H1 (cell line): ENCODE data around the gene CD96. TPM values are rescaled to one million over a fixed set of nuclear protein-coding genes. Genes with fewer than 3 reads are reported as not detected.

Source experiments
- CTCF ChIA-PET: fragments of 300-600 bp; sonication (Branson Sonifier 250); formaldehyde crosslinking; loops from one replicate; lab custom pipeline; 2021; ENCODE audit not compliant: partially characterized antibody; lab: Charles Lee
- POLR2A ChIA-PET: fragments of 300-600 bp; sonication (Branson Sonifier 250); formaldehyde crosslinking; loops from one replicate; lab custom pipeline; 2021; ENCODE audit warnings: inconsistent platforms; ENCODE audit not compliant: partially characterized antibody; lab: Charles Lee
- DNase-seq, 2 experiments: peaks; one replicate each; pipeline versions ENCODE4 v3.0.0 to v3.0.0-alpha.2; 2010 to 2022; ENCODE audit warnings: low spot score in 2 of 2, low read depth in 1 of 2, mixed read lengths in 1 of 2
- FAIRE-seq: peaks from 2 replicates; lab custom pipeline; 2011; peaks lifted over from hg19 to GRCh38; lab: Jason Lieb, UNC
- H2AFZ ChIP-seq: 2 replicates; pipeline ENCODE4 v1.8.1; 2012; ENCODE audit warnings: low read length, inconsistent platforms
- H2AK5ac ChIP-seq: 2 replicates; pipeline ENCODE4 v1.6.1; 2013; ENCODE audit warnings: low read depth, low read length
- H2BK120ac ChIP-seq: replicated peaks from 2 replicates; pipeline ENCODE3; 2013; ENCODE audit warnings: low read depth, low read length, inconsistent platforms
- H2BK12ac ChIP-seq: 2 replicates; pipeline ENCODE4 v1.6.1; 2013; ENCODE audit warnings: low read depth, low read length
- H2BK15ac ChIP-seq: 2 replicates; pipeline ENCODE4 v1.6.1; 2013; ENCODE audit warnings: low read length
- H2BK20ac ChIP-seq: 2 replicates; pipeline ENCODE4 v1.6.1; 2013; ENCODE audit warnings: low read length
- H2BK5ac ChIP-seq: 2 replicates; pipeline ENCODE4 v1.6.1; 2013; ENCODE audit warnings: low read depth, low read length
- H3K14ac ChIP-seq: 2 replicates; pipeline ENCODE4 v1.6.1; 2013; ENCODE audit warnings: inconsistent platforms; ENCODE audit not compliant: insufficient read length
- H3K18ac ChIP-seq: 2 replicates; pipeline ENCODE4 v1.6.1; 2013; ENCODE audit warnings: low read length; ENCODE audit errors: extremely low read depth
- H3K23ac ChIP-seq: 2 replicates; pipeline ENCODE4 v1.6.1; 2013; ENCODE audit warnings: inconsistent platforms; ENCODE audit not compliant: insufficient read length
- H3K23me2 ChIP-seq: 2 replicates; pipeline ENCODE4 v1.6.1; 2013; ENCODE audit warnings: low read depth, low read length
- H3K27ac ChIP-seq: 2 replicates; pipeline ENCODE4 v1.6.1; 2011; ENCODE audit warnings: low read depth, low read length, inconsistent platforms
- H3K27me3 ChIP-seq, 4 experiments: replicated peaks in 1 of 4; 1 replicate in 1 of 4; 2 replicates in 3 of 4; pipeline versions ENCODE4 v1.6.1 to v1.8.1; 2011 to 2013; ENCODE audit warnings: low read length in 3 of 4, mild to moderate bottlenecking in 3 of 4, inconsistent platforms in 2 of 4, mixed read lengths in 2 of 4, moderate library complexity in 1 of 4; ENCODE audit not compliant: control insufficient read depth in 3 of 4, insufficient read depth in 3 of 4; ENCODE audit errors: extremely low read depth in 1 of 4
- H3K36me3 ChIP-seq, 4 experiments: 2 replicates each; pipeline versions ENCODE4 v1.6.1 to v1.8.1; 2011 to 2013; ENCODE audit warnings: mild to moderate bottlenecking in 4 of 4, low read length in 3 of 4, moderate library complexity in 2 of 4, control low read depth in 1 of 4, inconsistent platforms in 1 of 4; ENCODE audit not compliant: insufficient read depth in 4 of 4, control insufficient read depth in 2 of 4
- H3K4ac ChIP-seq: replicated peaks from 2 replicates; pipeline ENCODE3; 2013; ENCODE audit warnings: low read length, low read depth, mixed read lengths, inconsistent platforms; ENCODE audit not compliant: insufficient read length
- H3K4me1 ChIP-seq, 4 experiments: replicated peaks in 1 of 4; 1 replicate in 1 of 4; 2 replicates in 3 of 4; pipeline versions ENCODE4 v1.6.1 to v1.8.1; 2011 to 2013; ENCODE audit warnings: low read length in 3 of 4, inconsistent platforms in 2 of 4, mixed read lengths in 1 of 4; ENCODE audit not compliant: insufficient read depth in 4 of 4, control insufficient read depth in 3 of 4
- H3K4me2 ChIP-seq, 2 experiments: 2 replicates each; pipeline versions ENCODE4 v1.6.1 to v1.8.1; 2011 to 2013; ENCODE audit warnings: low read depth in 2 of 2, low read length in 2 of 2, control low read depth in 1 of 2, inconsistent platforms in 1 of 2, mild to moderate bottlenecking in 1 of 2; ENCODE audit not compliant: insufficient read depth in 1 of 2
- H3K4me3 ChIP-seq, 4 experiments: fragments of 200-600, 300-600 bp in 1 of 4; sonication (generic), shearing (Covaris generic), sonication (Bioruptor Twin) in 1 of 4; 2 replicates each; pipeline versions ENCODE4 v1.5.1 to v1.8.1; 2011 to 2016; ENCODE audit warnings: low read length in 4 of 4, low read depth in 3 of 4, control low read depth in 2 of 4, inconsistent platforms in 2 of 4, mild to moderate bottlenecking in 2 of 4, mixed read lengths in 1 of 4, moderate library complexity in 1 of 4; ENCODE audit not compliant: insufficient read depth in 2 of 4; ENCODE audit errors: extremely low read depth in 1 of 4
- H3K56ac ChIP-seq: replicated peaks from 2 replicates; pipeline ENCODE3; 2013; ENCODE audit warnings: low read depth, mild to moderate bottlenecking, mixed read lengths, low read length, inconsistent platforms; ENCODE audit not compliant: insufficient read length
- H3K79me1 ChIP-seq: 2 replicates; pipeline ENCODE4 v1.6.1; 2013; ENCODE audit warnings: low read depth, low read length, control low read depth
- H3K79me2 ChIP-seq, 2 experiments: 2 replicates each; pipeline versions ENCODE4 v1.6.1 to v1.8.1; 2012 to 2013; ENCODE audit warnings: low read length in 2 of 2, mild to moderate bottlenecking in 2 of 2, inconsistent platforms in 1 of 2; ENCODE audit not compliant: insufficient read depth in 2 of 2, control insufficient read depth in 1 of 2
- H3K9ac ChIP-seq, 4 experiments: replicated peaks in 1 of 4; 1 replicate in 1 of 4; 2 replicates in 3 of 4; pipeline versions ENCODE4 v1.6.1 to v1.8.1; 2011 to 2013; ENCODE audit warnings: low read depth in 3 of 4, low read length in 3 of 4, control low read depth in 2 of 4, mild to moderate bottlenecking in 2 of 4, moderate library complexity in 2 of 4, inconsistent platforms in 1 of 4; ENCODE audit errors: extremely low read depth in 1 of 4
- H3K9me3 ChIP-seq, 2 experiments: 2 replicates each; pipeline versions ENCODE4 v1.6.1 to v1.8.1; 2012 to 2013; ENCODE audit warnings: mild to moderate bottlenecking in 2 of 2, moderate library complexity in 2 of 2, control low read depth in 1 of 2, inconsistent platforms in 1 of 2, low read depth in 1 of 2, low read length in 1 of 2, mixed read lengths in 1 of 2; ENCODE audit not compliant: insufficient read depth in 2 of 2
- H4K20me1 ChIP-seq, 2 experiments: replicated peaks in 1 of 2; 2 replicates each; pipeline versions ENCODE3 to v1.8.1; 2011 to 2013; ENCODE audit warnings: inconsistent platforms in 2 of 2, low read length in 2 of 2, mild to moderate bottlenecking in 1 of 2; ENCODE audit not compliant: insufficient read depth in 2 of 2, control insufficient read depth in 1 of 2
- H4K5ac ChIP-seq: 2 replicates; pipeline ENCODE4 v1.6.1; 2013; ENCODE audit warnings: low read length, low read depth, mixed read lengths, inconsistent platforms; ENCODE audit not compliant: insufficient read length
- H4K8ac ChIP-seq: 2 replicates; pipeline ENCODE4 v1.8.0; 2013; ENCODE audit warnings: mild to moderate bottlenecking, moderate library complexity, low read length, inconsistent platforms; ENCODE audit not compliant: insufficient read depth; ENCODE audit errors: extremely low read depth
- H4K91ac ChIP-seq: replicated peaks from 2 replicates; pipeline ENCODE3; 2013; ENCODE audit warnings: low read length, mixed read lengths, inconsistent platforms; ENCODE audit not compliant: insufficient read length
- CBX8 ChIP-seq: fragments of 300-800, 300-1000 bp; sonication (generic); IDR thresholded peaks from 2 replicates; pipeline ENCODE4 v1.7.1; 2016; ENCODE audit warnings: low read depth, low read length, borderline replicate concordance
- NRF1 ChIP-seq: IDR thresholded peaks from 2 replicates; pipeline ENCODE4 v1.6.1; 2011; ENCODE audit warnings: mild to moderate bottlenecking, low read depth, low read length, improper control_type of control experiment
- SIRT6 ChIP-seq: IDR thresholded peaks from one replicate; pipeline ENCODE4 v1.7.1; 2012; ENCODE audit warnings: low read length, inconsistent platforms
- TBP ChIP-seq: IDR thresholded peaks from 2 replicates; pipeline ENCODE4 v1.6.1; 2011; ENCODE audit warnings: low read depth, low read length, improper control_type of control experiment
- YY1 ChIP-seq: IDR thresholded peaks from 2 replicates; pipeline ENCODE4 v1.6.1; 2011; ENCODE audit warnings: low read depth, mild to moderate bottlenecking, low read length
- WGBS, 2 experiments: shearing (Covaris generic) in 1 of 2; methylation state at CpG; one replicate each; pipeline versions ENCODE4 v1.1.6 to v1.1.7; 2013 to 2015; ENCODE audit warnings: low lambda C conversion rate in 2 of 2, mixed read lengths in 2 of 2, inconsistent platforms in 1 of 2, low coverage in 1 of 2, missing lambda C conversion rate in 1 of 2; ENCODE audit not compliant: insufficient replicate concordance in 2 of 2, insufficient coverage in 1 of 2, insufficient read length in 1 of 2; ENCODE audit errors: extremely low coverage in 1 of 2, missing lambda C conversion rate in 1 of 2; 5-methylcytosine and 5-hydroxymethylcytosine counted together
- polyA plus RNA-seq, 7 experiments: library from polyadenylated mRNA; depleted of rRNA in 3 of 7; stranded (reverse) in 5 of 7; unstranded in 2 of 7; fragments of >200 nt in 5 of 7; fragments of 200-250 nt in 2 of 7; gene quantifications; 1 replicate in 5 of 7; 2 replicates in 1 of 7; 4 replicates in 1 of 7; pipeline versions ENCODE4 v1.2.1 to v1.2.3, GENCODE V29; 2011 to 2013; ENCODE audit warnings: missing spikeins in 2 of 7, mixed read lengths in 2 of 7
- total RNA-seq: library from RNA; stranded (reverse); fragmentation: NEBNext Ultra II Directional; extraction: Animal tissue kit (Norgen Biotek cat#: 25700); gene quantifications from 2 replicates; pipeline ENCODE4 v1.2.1, GENCODE V29; 2021
- TF ChIP-seq, protein P1 (sequence below): IDR thresholded peaks from 2 replicates; pipeline ENCODE4 v1.6.1; 2012; ENCODE audit warnings: low read length, inconsistent platforms

The CD96 gene
- total and polyA plus RNA-seq, 2 of the 8 experiments (the other 6 are each of a cell fraction or from before 2014, with no cell fraction given), result not detected

DNA sequence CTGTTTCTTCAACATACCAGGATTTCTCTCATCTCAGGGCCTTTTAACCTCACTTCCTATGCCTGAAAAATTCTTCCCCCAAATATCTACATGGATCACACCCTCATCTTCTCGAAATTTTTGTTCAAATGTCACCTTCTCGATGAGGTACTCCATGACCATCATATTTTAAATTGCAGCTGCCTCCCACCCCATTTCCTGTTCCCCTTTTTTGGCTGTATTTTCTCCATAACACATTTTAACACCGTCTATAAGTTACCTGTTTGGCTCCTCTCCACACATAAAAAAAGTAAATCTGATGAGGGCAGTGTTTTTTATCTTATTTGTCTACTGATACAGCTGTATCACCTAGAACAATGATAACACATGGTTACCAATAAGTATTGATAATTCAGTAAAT lies 73.9 kb downstream of the CD96 start:
- 83% methylated on average over 3 of the region's 3 CpGs; no CpG with 5 or more reads in 1 of the 2 experiments for WGBS, 2 experiments
- Histone ChIP-seq H3K23ac (no peak overlapping the region), H3K23me2 (no peaks in the 10 kb centered on the region), H3K9ac (no peak overlapping the region), H3K79me2 (no peaks in the 10 kb centered on the region), H2AK5ac (no peak overlapping the region), H3K79me1 (no peaks in the 10 kb centered on the region), H3K4me1 (no peaks in the 10 kb centered on the region), H3K14ac (no peak overlapping the region), H2AFZ (no peak overlapping the region), H3K4me3 (no peak overlapping the region), H2BK120ac (no peak overlapping the region), H2BK5ac (no peak overlapping the region), H3K18ac (no peak overlapping the region), H3K4ac (no peak overlapping the region), H4K5ac (no peak overlapping the region), H3K36me3 (no peaks in the 10 kb centered on the region), H4K91ac (no peak overlapping the region), H2BK12ac (no peak overlapping the region), H2BK20ac (no peak overlapping the region), H4K20me1 (no peaks in the 10 kb centered on the region), H3K56ac (no peak overlapping the region), H3K4me2 (no peak overlapping the region), H3K9me3 (peaks cover 0 to 6% of the 10 kb centered on the region in 2 experiments; a peak in 1 of 4 replicates), H4K8ac (no peak overlapping the region), H3K27ac (no peak overlapping the region), H3K27me3 (no peaks in the 10 kb centered on the region), H2BK15ac (no peak overlapping the region)
- POLR2A ChIA-PET, result no interaction called here
- no peak for DNase-seq
- CTCF ChIA-PET, result interaction anchor here (1.0 to 1.3 kb wide), 2 partner anchors 15 to 38 kb away, joined by 3 to 4 read pairs; no protein-coding TSS in a partner anchor
- FAIRE-seq, result no peak
- TF ChIP-seq, protein P1, sequence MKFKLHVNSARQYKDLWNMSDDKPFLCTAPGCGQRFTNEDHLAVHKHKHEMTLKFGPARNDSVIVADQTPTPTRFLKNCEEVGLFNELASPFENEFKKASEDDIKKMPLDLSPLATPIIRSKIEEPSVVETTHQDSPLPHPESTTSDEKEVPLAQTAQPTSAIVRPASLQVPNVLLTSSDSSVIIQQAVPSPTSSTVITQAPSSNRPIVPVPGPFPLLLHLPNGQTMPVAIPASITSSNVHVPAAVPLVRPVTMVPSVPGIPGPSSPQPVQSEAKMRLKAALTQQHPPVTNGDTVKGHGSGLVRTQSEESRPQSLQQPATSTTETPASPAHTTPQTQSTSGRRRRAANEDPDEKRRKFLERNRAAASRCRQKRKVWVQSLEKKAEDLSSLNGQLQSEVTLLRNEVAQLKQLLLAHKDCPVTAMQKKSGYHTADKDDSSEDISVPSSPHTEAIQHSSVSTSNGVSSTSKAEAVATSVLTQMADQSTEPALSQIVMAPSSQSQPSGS, result no peak
- TF ChIP-seq NRF1 (no peak), TBP (no peak), YY1 (no peak), SIRT6 (no peak), CBX8 (no peak)
